GM12875 (cell line): ENCODE results near the gene HAUS5.

Experiments used
- H3K4me3 ChIP-seq: one replicate; pipeline ENCODE4 v1.5.1; 2011; ENCODE audit warnings: low read depth, low read length, control low read depth
- CTCF ChIP-seq: IDR thresholded peaks from 2 replicates; pipeline ENCODE4 v1.5.1; 2011; ENCODE audit warnings: low read depth, mild to moderate bottlenecking, control low read depth, inconsistent platforms, low read length, moderate library complexity, borderline replicate concordance; ENCODE audit not compliant: insufficient read depth

HAUS5 gene

GRCh38 chr19:35612559-35613321 lies at the start of gene HAUS5:
Gene HAUS5, plus strand, starts transcription at chr19:35612735. Its CDS starts 60 bp downstream, at chr19:35612795.
- no peak for TF ChIP-seq CTCF
- H3K4me3 ChIP-seq: peak within 1 kb of the TSS; percentile 71

- H3K4me3 ChIP-seq: no peak overlapping the region
- TF ChIP-seq CTCF: no peak
Measured at GRCh38 chr19:35562776-35563175, 49.8 kb upstream of the HAUS5 start.

- H3K4me3 ChIP-seq: no peak within 1 kb of the TSS
Measured at GRCh38 chr19:35563207-35563829, 49.2 kb upstream of the HAUS5 start, which contains the start of gene ATP4A. Gene ATP4A, minus strand, starts transcription at chr19:35563658. Its CDS starts 29 bp downstream, at chr19:35563629.

GRCh38 chr19:35565016-35565856 lies 47.3 kb upstream of the HAUS5 start:
- no peak overlapping the region for H3K4me3 ChIP-seq
- TF ChIP-seq CTCF: no peak

More at GRCh38 chr19:35563207-35563829, 49.2 kb upstream of the HAUS5 start, which contains the start of gene ATP4A:
- TF ChIP-seq CTCF: no peak

GRCh38 chr19:35566738-35567137 lies 45.8 kb upstream of the HAUS5 start:
- TF ChIP-seq CTCF: no peak
- H3K4me3 ChIP-seq: no peak overlapping the region

GRCh38 chr19:35569281-35569781 lies 43.2 kb upstream of the HAUS5 start:
- no peak for TF ChIP-seq CTCF

More at GRCh38 chr19:35569281-35569781, 43.2 kb upstream of the HAUS5 start:
- H3K4me3 ChIP-seq: no peak overlapping the region
